ENCODE data around the gene DNASE2B. TPM values are rescaled to one million over a fixed set of nuclear protein-coding genes. Genes with fewer than 3 reads are reported as not detected.

The DNASE2B gene
- total and polyA plus RNA-seq, 8 donors, result 0.15 to 0.59 (median 0.16) TPM; not detected in 4

GRCh38 chr1:84352298-84353106, 45.8 kb upstream of the DNASE2B start:
- Histone ChIP-seq H3K4me1 (no peaks in the 10 kb centered on the region), H3K36me3 (no peaks in the 10 kb centered on the region), H3K27ac (peak overlapping the region in 1 of 4 donors; percentile 16), H3K27me3 (no peaks in the 10 kb centered on the region), H3K9me3 (no peaks in the 10 kb centered on the region), H3K4me3 (no peak overlapping the region)
- ATAC-seq (peak in 3 of 4 donors; percentile 27 to 73 (median 38)), DNase-seq (no peak), FAIRE-seq (no peak)
- no peak for TF ChIP-seq CTCF (IDR thresholded peaks at IDR 0.05)
- 67 to 70% methylated on average over 3 of the region's 3 CpGs for WGBS, 2 donors
- intact Hi-C loops (cut with DNase I), result no loop called here

GRCh38 chr1:84353695-84354094, 44.6 kb upstream of the DNASE2B start:
- no peak for FAIRE-seq
- no peak overlapping the region for H3K4me3 ChIP-seq
- intact Hi-C loops (cut with DNase I), result no loop called here
- TF ChIP-seq CTCF (IDR thresholded peaks at IDR 0.05), result no peak
- DNase-seq, result no peak
- H3K4me1 ChIP-seq, result no peaks in the 10 kb centered on the region
- no peak overlapping the region for H3K27ac ChIP-seq
- WGBS, 2 donors, result 88 to 91% methylated on average over 3 of the region's 3 CpGs
- peak in 3 of 4 donors; percentile 17 to 38 (median 34) for ATAC-seq
- H3K36me3 ChIP-seq, result no peaks in the 10 kb centered on the region
- no peaks in the 10 kb centered on the region for H3K27me3 ChIP-seq
- H3K9me3 ChIP-seq, result no peaks in the 10 kb centered on the region

GRCh38 chr1:84355556-84355955, 42.7 kb upstream of the DNASE2B start:
- no peak for DNase-seq
- no peak for ATAC-seq
- 83 to 85% methylated on average over 3 of the region's 3 CpGs for WGBS, 2 donors
- no peaks in the 10 kb centered on the region for H3K36me3 ChIP-seq
- H3K9me3 ChIP-seq, result no peaks in the 10 kb centered on the region
- H3K27ac ChIP-seq, result no peak overlapping the region
- H3K4me3 ChIP-seq, result no peak overlapping the region
- no peak for FAIRE-seq
- no peaks in the 10 kb centered on the region for H3K27me3 ChIP-seq
- intact Hi-C loops (cut with DNase I), result no loop called here
- H3K4me1 ChIP-seq, result no peaks in the 10 kb centered on the region
- no peak for TF ChIP-seq CTCF (IDR thresholded peaks at IDR 0.05)

- FAIRE-seq (no peak), ATAC-seq (no peak), DNase-seq (no peak)
- Histone ChIP-seq H3K36me3 (no peaks in the 10 kb centered on the region), H3K4me1 (no peaks in the 10 kb centered on the region), H3K4me3 (no peak overlapping the region), H3K9me3 (no peaks in the 10 kb centered on the region), H3K27ac (no peak overlapping the region), H3K27me3 (no peaks in the 10 kb centered on the region)
- no peak for TF ChIP-seq CTCF (IDR thresholded peaks at IDR 0.05)
- intact Hi-C loops (cut with DNase I), result no loop called here
- WGBS, 2 donors, result 88 to 90% methylated on average over 1 of the region's 1 CpG
These were observed 41.4 kb upstream of the DNASE2B start for GRCh38 chr1:84356881-84357280.

- Histone ChIP-seq H3K9me3 (no peaks in the 10 kb centered on the region), H3K27me3 (no peaks in the 10 kb centered on the region), H3K4me1 (no peaks in the 10 kb centered on the region), H3K4me3 (no peak overlapping the region), H3K27ac (no peak overlapping the region), H3K36me3 (no peaks in the 10 kb centered on the region)
- DNase-seq, result no peak
- ATAC-seq, result no peak
- FAIRE-seq, result no peak
- intact Hi-C loops (cut with DNase I), result no loop called here
- TF ChIP-seq CTCF (IDR thresholded peaks at IDR 0.05), result no peak
- 87 to 90% methylated on average over 4 of the region's 4 CpGs for WGBS, 2 donors
These were observed 39.6 kb upstream of the DNASE2B start for GRCh38 chr1:84358695-84359094.

Data from pancreas (tissue), 10 donors.